GM21515 (cell line): ENCODE data around the gene ZRSR2.
"Not testable (repeated sequence)": the region's sequence is repeated elsewhere in the genome, so short reads cannot be mapped to it uniquely, and the experiment has no call there.

Experiments used
- ATAC-seq: cut with Tn5 transposase; IDR thresholded peaks from one replicate; pipeline ENCODE4 v1.9.1; 2021; ENCODE audit not compliant: unreplicated experiment

The ZRSR2 gene

GRCh38 chrX:15797707-15798106 lies 7.4 kb downstream of the ZRSR2 start:
- no peak for ATAC-seq

GRCh38 chrX:15804563-15804962 lies 14.3 kb downstream of the ZRSR2 start:
- no peak for ATAC-seq

DNA sequence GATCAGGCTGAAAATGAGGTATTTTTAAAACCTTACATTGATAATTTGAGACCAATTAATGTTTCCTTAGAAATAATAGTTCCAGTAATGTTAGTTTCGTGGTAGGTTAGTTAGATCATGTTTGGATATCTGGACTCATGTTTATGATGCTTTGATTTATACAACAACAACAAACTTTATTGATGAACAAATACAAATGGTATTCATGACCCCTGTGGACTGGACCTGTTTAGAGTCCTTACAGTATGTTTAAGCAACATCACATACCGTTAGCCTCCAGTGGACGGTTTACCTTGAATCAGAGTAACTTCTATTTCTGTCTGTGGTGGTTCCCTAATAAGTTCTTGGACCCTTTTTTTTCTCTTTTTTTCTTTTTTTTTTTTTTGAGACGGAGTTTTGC lies 18.0 kb downstream of the ZRSR2 start:
- no peak for ATAC-seq

DNA sequence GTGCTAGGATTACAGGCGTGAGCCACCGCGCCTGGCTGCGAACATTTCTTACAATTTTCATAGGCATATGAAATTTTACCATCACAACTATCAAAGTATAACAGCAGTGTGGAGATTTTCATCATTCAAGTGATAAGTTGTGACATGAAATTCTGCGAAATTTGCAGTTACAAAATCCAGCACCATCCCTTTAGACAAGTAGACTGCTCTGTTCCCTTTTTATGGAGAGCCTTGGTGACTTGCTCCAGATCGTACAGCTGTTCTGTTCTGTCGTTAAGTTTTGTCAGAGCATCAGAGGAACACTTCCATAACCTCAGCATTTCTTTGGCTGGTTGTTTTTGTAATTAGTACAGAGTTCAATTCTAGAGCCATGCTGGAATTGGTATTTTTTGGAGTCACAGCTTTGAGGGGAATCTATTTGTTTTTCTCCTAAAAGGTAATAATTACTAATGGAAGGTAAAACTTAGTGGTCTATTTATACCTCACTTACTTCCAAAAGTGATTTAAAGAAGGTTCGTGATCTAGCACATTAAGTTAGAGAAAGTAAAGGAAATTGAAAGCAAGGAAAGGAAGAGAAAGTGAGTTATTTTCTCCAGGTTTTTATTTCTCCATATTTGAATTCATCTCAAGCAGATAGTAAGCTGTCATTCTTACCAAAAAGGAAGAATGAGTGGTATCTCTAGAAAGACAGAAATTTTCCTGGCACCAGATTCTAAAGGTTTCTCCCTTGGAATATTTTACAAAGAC lies 22.1 kb downstream of the ZRSR2 start:
- no peak for ATAC-seq

GRCh38 chrX:15813416-15813815 lies 23.1 kb downstream of the ZRSR2 start:
- ATAC-seq, result no peak

- ATAC-seq, result no peak
These were observed 24.6 kb downstream of the ZRSR2 start for GRCh38 chrX:15814771-15815365.

GRCh38 chrX:15815779-15816437 lies 25.6 kb downstream of the ZRSR2 start:
- peak; percentile 64 for ATAC-seq

DNA sequence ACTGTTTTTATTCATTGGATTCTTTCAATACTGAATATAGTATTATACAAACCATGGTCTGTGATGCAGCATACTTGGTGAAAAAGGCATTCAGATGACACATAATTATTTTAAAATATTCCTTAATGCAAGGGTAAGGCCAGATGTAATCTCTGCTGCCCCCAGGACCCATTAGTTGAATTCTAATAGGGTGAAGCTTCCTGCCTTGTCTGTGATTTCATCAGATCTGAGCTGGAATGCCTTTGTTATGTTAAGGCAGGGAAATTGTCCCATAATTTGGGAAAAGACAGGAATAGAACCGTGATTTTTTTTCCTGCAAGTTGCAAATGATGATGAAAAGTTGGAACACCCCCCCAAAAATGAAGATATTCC lies 26.1 kb downstream of the ZRSR2 start:
- ATAC-seq, result no peak

DNA sequence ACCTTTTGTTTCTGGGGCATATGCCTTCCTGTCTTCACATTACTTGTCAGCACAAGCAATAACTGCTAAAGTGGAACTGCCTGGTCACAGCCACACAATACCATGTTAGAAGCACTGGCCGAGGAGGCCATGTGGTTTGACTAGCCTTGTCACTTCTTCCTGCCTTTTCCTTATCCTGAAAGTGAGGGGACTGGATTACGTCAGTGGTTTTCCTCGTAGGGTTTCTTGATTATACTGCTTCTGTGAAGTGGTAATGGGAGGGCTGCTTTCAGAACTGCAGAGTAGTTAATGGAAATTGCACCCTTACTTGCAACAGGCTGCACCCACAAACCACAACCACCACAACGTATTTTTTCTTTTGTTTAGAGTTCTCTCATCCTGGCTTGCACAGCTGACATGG lies 26.6 kb downstream of the ZRSR2 start:
- ATAC-seq, result no peak

DNA sequence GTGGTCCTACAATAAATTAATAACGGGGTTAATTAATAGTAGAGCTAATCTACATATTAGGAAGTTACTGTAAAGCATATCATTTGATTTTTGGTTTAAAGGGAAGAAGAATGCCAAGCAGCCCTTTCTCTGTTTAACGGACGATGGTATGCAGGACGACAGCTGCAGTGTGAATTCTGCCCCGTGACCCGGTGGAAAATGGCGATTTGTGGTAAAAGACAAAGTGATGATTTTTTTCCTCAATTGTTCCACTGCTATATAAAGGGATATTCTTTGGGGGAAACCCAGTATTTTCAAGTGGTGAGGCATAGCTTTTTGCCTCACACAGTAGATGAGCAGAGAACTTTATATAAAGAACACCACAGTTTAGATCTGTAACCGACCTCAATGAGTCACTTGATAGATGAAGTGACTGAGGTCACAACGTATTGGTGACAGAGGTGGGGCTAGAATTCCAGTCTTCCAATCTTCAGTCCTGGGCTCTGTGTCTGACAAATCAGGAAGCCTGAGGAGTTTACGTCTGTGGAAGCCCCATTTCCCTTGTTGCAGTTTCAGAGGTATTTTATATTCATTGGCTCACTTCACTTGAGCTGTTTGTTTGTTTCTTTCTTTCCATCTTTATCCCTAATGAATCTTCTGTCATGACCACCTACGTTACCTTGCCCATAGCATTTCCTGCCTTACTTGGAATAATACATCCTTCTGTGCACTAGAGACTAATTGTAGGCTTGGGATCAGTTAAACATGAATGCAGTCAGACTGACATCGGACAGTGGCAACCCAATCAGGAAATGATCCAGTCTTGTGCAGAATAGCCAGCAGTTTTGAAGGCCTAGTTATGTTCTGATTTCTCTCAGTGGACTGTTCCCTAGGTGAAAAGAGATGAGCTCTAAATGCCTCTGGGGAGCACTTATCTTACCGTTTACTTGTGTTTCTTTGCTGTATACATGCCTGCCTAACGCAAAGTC lies 30.1 kb downstream of the ZRSR2 start:
- ATAC-seq, result no peak

- ATAC-seq, result no peak
These were observed 32.6 kb downstream of the ZRSR2 start for GRCh38 chrX:15822922-15823321.

DNA sequence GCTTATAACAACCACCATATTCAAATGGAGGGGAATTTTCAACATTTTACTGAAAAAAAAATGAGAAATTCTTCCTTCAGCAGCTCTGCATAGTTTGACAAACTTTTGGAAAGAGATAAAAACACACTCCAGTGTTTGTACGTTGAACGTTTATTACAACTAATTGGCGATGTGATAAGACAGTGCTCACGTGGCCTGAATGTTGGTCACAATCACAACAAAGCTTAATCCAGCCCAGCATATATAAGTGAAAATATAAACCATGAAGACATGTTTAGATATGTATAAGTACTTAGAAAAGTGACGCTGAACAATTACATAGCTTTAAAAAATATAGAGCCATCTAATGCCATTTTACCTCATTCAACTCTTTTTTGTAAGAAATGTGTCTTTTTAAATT lies 35.7 kb downstream of the ZRSR2 start:
- no peak for ATAC-seq

GRCh38 chrX:15829217-15829616 lies 38.9 kb downstream of the ZRSR2 start:
- ATAC-seq, result no peak

- not testable (repeated sequence) for ATAC-seq
These were observed 41.1 kb downstream of the ZRSR2 start for GRCh38 chrX:15831347-15831746.

DNA sequence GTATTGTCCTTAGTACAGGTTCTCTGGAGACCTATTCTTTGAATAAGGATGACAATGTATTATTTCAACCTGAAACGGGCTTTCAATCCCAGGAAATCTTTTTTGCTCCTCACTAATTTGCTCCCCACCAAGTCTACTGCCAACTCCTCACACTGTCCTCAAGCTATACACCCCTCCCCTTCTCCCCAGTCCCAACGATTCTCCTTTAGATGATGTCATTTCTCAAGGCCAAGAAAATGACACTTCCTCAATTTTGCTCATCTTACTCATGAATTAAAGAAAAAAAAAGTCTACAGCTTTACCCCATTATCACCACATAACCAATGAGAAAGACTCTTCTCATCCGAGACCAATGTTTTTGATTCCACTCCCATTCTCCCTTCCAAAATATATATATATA lies 43.8 kb downstream of the ZRSR2 start:
- no peak for ATAC-seq

DNA sequence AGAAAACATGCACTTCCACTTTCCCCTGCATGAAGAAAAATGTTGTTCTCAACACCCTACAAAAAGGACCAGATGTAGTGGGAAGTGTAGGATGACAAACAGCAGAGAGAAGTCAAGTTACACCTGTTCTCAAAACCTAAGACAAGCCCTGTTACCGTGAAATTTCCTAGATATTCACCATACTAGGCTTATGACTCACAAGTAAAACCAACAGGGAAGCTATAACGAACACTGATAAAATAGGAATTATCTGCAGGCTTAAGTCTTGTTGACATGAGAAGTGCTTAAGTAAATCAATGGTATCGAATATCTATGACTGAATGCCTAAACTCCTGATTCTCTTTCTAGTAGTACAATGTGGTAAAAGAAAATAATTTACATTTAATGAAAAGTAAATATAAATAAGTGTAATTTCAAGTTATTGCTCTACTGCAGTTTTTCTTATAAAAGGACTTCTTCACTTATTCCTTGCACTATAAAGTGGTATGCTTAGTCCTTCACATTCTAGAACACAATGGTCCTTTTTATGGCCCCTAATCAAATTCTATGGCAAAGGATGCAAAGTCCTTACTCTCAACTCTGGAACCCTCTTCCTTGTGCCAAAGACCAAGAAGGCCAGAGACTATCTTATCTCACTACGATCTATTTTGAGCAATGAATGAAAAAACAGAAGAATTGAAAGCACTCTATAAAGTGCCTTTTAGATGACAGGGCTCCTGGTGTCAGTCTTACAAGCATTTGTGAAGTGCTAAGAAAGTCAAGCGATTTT lies 44.7 kb downstream of the ZRSR2 start:
- ATAC-seq, result no peak

DNA sequence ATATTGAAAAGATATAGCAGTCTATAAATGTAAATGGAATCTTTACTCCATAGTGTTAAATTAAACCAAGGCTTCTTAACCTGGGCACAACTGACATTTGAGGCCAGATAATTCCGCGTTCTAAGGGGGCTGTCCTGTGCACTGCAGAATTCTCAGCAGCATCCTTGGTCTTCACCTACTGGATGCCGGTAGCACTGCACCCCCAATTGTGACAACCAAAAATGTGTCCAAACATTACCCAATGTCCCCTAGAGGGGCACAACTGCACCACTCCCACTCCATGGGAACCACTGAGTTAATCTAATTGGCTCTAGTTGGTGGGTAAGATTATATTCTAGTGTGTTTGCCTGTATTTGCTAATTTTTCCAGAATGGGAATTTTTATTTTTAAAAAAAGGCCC lies 47.7 kb downstream of the ZRSR2 start:
- no peak for ATAC-seq

GRCh38 chrX:15841853-15842516 lies 51.7 kb downstream of the ZRSR2 start:
- ATAC-seq, result no peak

GRCh38 chrX:15843960-15844359 lies 53.7 kb downstream of the ZRSR2 start:
- no peak for ATAC-seq

- ATAC-seq, result no peak
These were observed 58.3 kb downstream of the ZRSR2 start for GRCh38 chrX:15848576-15848975.
